C4-2B (cell line): ENCODE results near the gene ELL.

Source experiments
- H3K27ac ChIP-seq: fragments of 450-650 bp; 2 replicates; pipeline ENCODE4 v1.5.1; 2017
- CTCF ChIP-seq: fragments of 450-650 bp; conservative IDR thresholded peaks from 2 replicates; pipeline ENCODE4 v1.5.1; 2017; ENCODE audit warnings: mild to moderate bottlenecking
- ZFX ChIP-seq: fragments of 450-650 bp; IDR thresholded peaks from 2 replicates; pipeline ENCODE4 v1.6.1; 2017

The ELL gene

GRCh38 chr19:18435178-18435841 is 86.6 kb downstream of the ELL start:
- TF ChIP-seq CTCF (no peak), ZFX (no peak)

GRCh38 chr19:18434411-18435175 is 87.3 kb downstream of the ELL start:
- H3K27ac ChIP-seq = no peak overlapping the region
- no peak for TF ChIP-seq ZFX
- TF ChIP-seq CTCF = no peak

More at GRCh38 chr19:18435178-18435841, 86.6 kb downstream of the ELL start:
- H3K27ac ChIP-seq = no peak overlapping the region

GRCh38 chr19:18433735-18434398 is 88.0 kb downstream of the ELL start:
- H3K27ac ChIP-seq = no peak overlapping the region
- TF ChIP-seq ZFX = no peak
- no peak for TF ChIP-seq CTCF

- TF ChIP-seq CTCF (no peak), ZFX (no peak)
- no peak overlapping the region for H3K27ac ChIP-seq
These were observed 88.7 kb downstream of the ELL start for GRCh38 chr19:18433015-18433691.

- TF ChIP-seq CTCF (no peak), ZFX (no peak)
- no peak overlapping the region for H3K27ac ChIP-seq
These were observed 89.4 kb downstream of the ELL start for GRCh38 chr19:18432275-18433014.

GRCh38 chr19:18431351-18432197 is 90.3 kb downstream of the ELL start:
- no peak overlapping the region for H3K27ac ChIP-seq
- TF ChIP-seq ZFX (no peak), CTCF (no peak)
